Subcutaneous preadipocyte (primary cell): ENCODE data around the gene DNAJC5. TPM values are rescaled to one million over a fixed set of nuclear protein-coding genes. Genes with fewer than 3 reads are reported as not detected.
A peak's percentile ranks its signal among the peaks of the same experiment; 100 is the strongest.

Experiments used
- small RNA-seq: library from RNA; depleted of rRNA; stranded (forward); fragments of <200 nt; gene quantifications from one replicate; pipeline ENCODE3, GENCODE V24; 2012
- total RNA-seq: library from RNA; depleted of rRNA; stranded (reverse); fragments of >200 nt; gene quantifications from 2 replicates; pipeline ENCODE4 v1.2.3, GENCODE V29; 2012

The DNAJC5 gene, protein sequence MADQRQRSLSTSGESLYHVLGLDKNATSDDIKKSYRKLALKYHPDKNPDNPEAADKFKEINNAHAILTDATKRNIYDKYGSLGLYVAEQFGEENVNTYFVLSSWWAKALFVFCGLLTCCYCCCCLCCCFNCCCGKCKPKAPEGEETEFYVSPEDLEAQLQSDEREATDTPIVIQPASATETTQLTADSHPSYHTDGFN
- 31.2 and 45.4 TPM in 2 replicates for total RNA-seq

DNA sequence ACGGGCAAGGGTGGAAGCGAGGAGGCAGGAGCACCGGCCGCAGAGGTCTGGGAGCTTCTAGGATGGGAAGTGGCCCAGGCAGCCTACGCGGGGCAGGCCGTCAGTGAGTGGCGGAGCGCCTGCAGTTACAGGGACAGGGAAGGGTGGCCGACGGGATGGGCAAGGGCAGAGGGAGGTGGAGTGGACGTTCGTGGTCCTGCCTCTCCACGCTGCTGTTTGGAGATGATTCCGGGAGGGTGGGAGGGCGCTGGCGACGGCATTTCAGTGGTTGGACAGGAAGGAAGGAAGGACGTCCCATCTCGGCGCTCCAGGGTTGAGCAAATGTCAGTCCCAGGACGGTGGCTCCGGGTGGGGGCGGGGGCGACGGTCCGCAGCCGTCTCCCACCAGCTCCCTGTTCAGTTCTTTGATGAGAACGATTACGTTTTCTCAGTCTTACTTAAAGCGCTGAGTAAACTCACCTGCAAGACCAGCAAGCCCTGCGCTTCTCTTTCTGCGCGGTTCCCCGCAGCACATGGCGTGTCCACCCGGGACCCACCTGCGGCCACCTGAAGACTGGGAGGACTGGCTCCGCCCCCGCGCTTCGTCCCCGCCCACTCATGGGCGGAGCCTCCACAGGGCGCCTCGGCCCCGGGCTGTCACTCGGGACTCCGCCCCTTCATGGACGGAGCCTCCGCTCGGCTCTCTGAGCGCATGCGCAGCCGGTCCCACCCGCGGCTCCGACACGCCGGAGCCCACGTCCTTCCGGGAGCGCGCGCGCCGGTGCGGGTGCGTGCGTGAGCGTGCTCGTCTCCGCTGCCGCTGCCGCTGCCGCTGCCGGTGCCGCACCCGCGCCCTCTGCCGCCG, at the start of gene DNAJC5:
Gene DNAJC5 (plus strand): TSS at position 769 of the 844 bp plus-strand sequence. CDS start 33,220 bp downstream, outside the sequence.

DNA sequence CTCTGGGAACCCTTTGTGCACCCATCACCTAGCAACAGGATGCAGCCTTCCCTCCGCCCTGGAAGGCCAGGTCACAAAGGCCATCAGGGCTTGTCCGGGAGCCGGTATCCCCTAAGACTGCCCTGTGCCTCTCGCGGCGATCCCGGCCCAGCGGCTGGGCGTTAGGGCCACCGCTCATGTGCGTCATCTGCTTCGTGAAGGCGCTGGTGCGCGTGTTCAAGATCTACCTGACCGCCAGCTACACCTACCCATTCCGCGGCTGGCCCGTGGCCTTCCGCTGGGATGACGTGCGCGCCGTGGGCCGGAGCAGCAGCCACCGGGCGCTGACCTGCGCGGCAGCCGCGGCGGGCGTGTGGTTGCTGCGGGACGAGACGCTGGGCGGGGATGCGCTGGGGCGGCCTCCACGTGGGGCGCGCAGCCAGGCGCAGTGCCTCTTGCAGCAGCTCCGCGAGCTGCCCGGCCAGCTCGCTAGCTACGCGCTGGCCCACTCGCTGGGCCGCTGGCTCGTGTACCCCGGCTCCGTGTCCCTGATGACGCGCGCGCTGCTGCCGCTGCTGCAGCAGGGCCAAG, 33.5 kb upstream of the DNAJC5 start, which contains the start of gene ABHD16B:
Gene ABHD16B (plus strand): TSS at position 134 of the 570 bp plus-strand sequence. CDS start 43 bp downstream, at position 177.

DNA sequence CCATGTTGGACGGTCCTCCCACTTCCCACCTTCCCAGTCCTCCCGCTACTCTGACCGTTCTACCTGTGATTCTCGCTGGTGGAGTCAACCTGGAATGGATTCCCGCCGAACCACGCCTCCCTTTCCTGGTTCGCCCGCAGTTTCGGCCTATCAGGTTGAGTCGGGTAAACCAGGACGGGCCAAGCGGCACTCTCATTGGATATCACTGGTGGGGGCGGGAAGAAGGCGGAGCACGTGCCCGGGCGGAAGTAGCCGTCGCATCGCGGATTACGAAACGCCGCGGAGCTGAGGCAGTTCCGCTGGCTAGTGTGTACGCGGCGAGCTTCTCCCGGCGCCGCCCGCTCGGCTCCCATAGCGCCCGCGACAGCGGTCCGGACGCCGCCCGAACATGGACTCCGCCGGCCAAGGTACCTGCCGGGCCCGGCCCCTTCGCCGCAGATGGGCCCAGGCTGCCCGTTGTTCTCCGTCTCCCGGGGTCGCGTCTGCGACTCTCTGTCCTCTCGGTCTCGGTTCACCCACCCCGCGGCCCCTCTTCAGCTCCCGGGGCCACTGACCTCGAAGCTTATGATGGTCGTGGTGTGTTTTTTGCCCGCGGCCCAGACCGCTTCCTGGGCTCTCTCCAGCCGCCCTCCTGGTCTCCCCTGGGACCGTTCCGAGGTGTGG, 29.8 kb upstream of the DNAJC5 start, which contains the start of gene TPD52L2:
Gene TPD52L2 (plus strand): TSS at position 293 of the 663 bp plus-strand sequence. CDS start 96 bp downstream, at position 389.

DNA sequence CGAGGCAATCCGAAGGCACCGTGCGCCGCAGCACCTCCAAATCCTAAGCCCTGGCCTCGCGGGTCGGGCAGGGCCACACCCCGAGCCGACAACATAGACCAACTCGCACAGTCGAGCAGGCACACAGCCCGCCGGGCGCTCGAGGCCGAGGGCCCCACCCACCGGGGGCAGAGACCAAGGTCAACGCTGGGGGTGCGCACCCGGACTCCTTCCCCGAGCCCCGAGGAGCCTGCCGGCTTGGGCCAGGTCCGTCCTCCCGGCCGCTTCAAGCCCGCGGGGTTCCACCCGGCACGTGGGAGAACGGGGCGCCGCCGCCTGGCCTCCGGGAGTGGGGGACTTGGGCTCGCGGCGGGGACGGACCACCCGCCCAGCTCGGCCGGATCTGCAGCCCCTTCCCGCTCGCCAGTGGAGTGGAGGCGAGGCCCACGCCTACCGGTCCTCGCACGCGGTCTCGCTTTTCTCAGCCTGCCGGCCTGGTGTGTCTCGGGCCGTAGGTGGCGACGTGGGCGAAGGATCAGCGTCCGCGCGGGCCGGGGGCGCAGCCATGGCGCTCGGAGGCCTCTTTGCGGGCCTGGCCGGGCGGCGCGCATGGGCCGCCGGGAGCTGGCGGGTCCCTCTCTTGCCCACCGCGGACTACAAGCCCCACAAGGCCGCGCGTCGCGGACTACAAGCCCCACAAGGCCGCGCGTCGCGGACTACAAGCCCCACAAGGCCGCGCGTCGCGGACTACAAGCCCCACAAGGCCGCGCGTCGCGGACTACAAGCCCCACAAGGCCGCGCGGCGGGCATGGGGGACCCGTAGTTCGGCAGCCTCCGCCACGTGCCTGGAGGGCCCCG, 61.1 kb downstream of the DNAJC5 start, which contains the start of gene UCKL1:
Gene UCKL1 (minus strand): TSS at position 590 of the 837 bp plus-strand sequence. CDS start 44 bp downstream, at position 546.

DNA sequence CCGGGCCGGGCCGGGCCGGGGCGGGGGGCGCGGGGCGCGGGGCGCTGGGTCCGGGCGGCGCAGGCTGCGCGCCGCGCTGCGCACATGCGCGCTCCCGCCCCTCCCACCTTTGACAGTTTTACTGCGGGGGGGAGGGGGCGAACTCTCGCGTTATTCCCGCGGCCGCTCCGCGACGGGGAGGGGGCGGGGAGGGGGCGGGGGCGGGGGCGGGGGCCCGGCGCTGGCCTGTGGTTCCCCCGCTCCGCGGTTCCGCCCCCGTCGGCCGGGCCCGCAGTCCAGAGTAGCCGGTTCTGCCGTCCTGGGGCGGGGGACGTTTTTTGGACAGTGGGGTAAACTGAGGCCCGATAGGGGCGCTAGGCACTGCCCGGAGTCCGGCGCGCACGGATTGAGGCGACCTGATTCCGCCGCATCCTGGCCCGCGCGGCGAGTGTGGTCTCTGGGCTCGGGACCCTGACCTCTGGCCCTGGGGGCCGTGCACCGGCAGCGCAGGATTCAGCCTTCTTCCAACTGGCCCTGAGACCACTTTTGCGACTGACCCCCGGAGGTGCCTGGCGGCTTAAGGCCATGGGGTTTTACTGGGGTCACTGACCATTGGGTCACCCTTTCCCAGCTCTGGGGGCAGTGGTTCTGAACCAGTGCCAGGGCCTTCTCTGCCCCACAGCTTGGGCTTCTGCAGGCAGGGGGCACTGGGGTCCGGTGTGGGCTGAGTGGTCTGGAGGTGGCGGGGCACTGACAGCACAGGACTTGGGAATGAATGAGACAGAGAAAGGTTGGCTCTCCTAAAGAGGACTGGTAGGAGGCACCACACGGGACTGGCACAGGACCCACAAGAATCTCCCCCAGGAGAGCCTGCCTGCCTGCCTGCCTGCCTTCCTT, 75.2 kb downstream of the DNAJC5 start, which contains the start of gene ZNF512B:
Gene ZNF512B (minus strand): TSS at position 93 of the 876 bp plus-strand sequence. CDS start 1,980 bp downstream, outside the sequence.

DNA sequence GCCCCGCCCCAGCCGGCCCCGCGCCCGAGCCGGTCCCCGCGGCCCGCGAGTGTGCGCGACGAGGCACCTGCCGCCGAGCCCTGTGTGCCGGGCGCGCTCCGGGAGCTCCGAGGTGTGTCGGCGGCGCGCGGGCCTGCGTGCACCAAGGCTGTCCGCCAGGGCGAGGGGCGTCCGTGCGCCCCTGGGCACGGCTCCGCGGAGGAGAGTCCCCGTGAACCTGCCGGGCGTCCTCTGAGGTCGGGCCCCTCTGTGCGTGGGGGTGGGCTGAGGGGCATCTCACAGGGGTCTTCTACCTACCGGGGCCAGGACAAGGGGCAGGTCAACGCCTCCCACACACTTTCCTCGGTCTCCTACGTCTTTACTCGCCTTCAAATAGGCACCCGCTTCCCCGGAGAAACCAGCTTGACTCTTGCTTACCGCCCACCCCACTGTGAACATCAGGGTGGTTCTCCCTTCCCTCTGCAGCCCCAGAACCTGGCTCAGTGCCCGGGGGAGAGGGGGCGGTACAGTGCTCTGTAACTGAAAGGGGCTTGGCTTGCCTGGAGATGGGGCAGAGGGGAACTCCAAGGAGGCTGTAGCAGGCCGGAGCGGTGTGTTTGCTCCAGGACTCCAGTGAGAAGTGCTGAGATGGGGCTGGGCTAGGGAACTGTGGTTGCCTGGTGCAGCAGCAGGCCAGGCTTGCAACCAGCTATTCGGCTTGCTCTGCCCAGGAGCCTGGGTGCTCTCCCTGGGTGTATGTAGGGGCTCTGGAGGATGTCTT, 84.8 kb downstream of the DNAJC5 start, which contains the start of gene SAMD10:
Gene SAMD10 (minus strand): TSS at position 86 of the 760 bp plus-strand sequence. CDS start 175 bp downstream, outside the sequence.

DNA sequence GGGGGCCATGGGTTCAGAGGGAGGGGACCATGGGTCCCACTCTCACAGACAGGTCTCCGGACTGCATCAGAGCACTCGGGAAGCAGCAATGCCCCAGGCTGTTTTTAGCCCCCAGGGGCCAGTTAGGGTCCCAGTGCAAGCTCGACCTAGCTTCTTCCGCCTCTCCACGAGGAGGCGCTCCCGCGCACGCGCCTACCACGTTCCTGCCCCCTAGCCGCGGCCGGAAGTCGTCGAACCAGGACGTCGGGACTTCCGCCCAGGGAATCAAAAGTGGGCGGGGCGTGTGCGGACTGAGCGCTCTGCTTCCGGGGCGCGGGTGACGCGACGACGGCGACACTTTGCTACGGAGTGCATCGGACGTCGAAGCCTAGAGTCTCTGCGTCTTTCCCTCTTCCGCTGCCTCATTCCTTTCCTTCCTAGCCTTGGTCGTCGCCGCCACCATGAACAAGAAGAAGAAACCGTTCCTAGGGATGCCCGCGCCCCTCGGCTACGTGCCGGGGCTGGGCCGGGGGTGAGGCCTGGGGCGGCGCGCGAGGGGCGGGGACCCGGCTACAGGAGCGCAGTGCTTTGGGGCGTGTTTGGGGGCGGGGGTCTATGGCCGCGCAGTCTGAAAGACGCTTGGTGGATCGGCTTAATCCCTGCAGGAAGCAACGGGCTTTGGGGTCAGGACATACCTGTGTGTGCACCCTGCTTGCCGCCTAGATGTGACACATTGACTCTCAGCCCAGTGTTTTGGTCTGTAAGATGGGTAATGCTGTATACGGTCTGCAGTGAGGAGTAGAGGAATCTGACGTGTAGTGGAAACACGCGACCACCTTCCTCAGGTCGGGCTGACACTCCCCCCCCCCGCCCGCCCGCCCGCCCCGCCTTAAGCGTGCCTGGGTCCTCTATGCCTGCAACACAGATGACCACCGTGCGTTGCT, 86.1 kb downstream of the DNAJC5 start, which contains the start of gene PRPF6:
Gene PRPF6 (plus strand): TSS at position 327 of the 923 bp plus-strand sequence. CDS start 114 bp downstream, at position 441.

Small RNAs within 50 kb of the gene (small RNA-seq; reads per million reads assigned to genes)
- gene MIR647 (not detected), gene MIR941-2 (not detected), gene MIR941-4 (not detected), gene MIR941-5 (not detected), gene RNU1-134P (2.2 reads per million, percentile 82 among the genes with 10 or more reads in this experiment)

Other genes starting within 250 kb of the DNAJC5 start
- gene STMN3, start 241.7 kb upstream of the DNAJC5 start, total RNA-seq, result 8.8 and 15.1 TPM in 2 replicates
- 11.8 and 18.2 TPM in 2 replicates for gene RTEL1, start 236.8 kb upstream of the DNAJC5 start, total RNA-seq
- 8.2 and 10.7 TPM in 2 replicates for gene TNFRSF6B, start 198.5 kb upstream of the DNAJC5 start, total RNA-seq
- gene ARFRP1, start 187.2 kb upstream of the DNAJC5 start, total RNA-seq, result 23.5 and 29.7 TPM in 2 replicates
- 15.1 and 19.4 TPM in 2 replicates for gene ZGPAT, start 187.1 kb upstream of the DNAJC5 start, total RNA-seq
- gene LIME1, start 158.5 kb upstream of the DNAJC5 start, total RNA-seq, result 2.2 and 2.9 TPM in 2 replicates
- 22.0 and 34.0 TPM in 2 replicates for gene SLC2A4RG, start 155.3 kb upstream of the DNAJC5 start, total RNA-seq
- under 0.01 and 0.98 TPM in 2 replicates for gene ZBTB46, start 63.9 kb upstream of the DNAJC5 start, total RNA-seq
- not detected in 2 replicates for gene ABHD16B, start 33.6 kb upstream of the DNAJC5 start, total RNA-seq
- 98.8 and 103 TPM in 2 replicates for gene TPD52L2, start 29.9 kb upstream of the DNAJC5 start, total RNA-seq
- gene UCKL1, start 61.3 kb downstream of the DNAJC5 start, total RNA-seq, result 22.3 and 26.1 TPM in 2 replicates
- gene ZNF512B, start 74.8 kb downstream of the DNAJC5 start, total RNA-seq, result 8.1 and 8.8 TPM in 2 replicates
- gene SAMD10, start 84.5 kb downstream of the DNAJC5 start, total RNA-seq, result 0.37 and 1.8 TPM in 2 replicates
- gene PRPF6, start 86.0 kb downstream of the DNAJC5 start, total RNA-seq, result 52.9 and 57.7 TPM in 2 replicates
- 0.73 and 0.98 TPM in 2 replicates for gene C20orf204, start 141.1 kb downstream of the DNAJC5 start, total RNA-seq
- not detected in 2 replicates for gene SOX18, start 154.5 kb downstream of the DNAJC5 start, total RNA-seq
- gene TCEA2, start 168.1 kb downstream of the DNAJC5 start, total RNA-seq, result 6.5 and 13.2 TPM in 2 replicates
- 5.5 and 9.0 TPM in 2 replicates for gene RGS19, start 184.4 kb downstream of the DNAJC5 start, total RNA-seq
- 0.20 and 0.37 TPM in 2 replicates for gene OPRL1, start 185.0 kb downstream of the DNAJC5 start, total RNA-seq
- 0.20 TPM in 1 of 2 replicates, not detected in the other for gene LKAAEAR1, start 189.3 kb downstream of the DNAJC5 start, total RNA-seq
- gene NPBWR2, start 212.4 kb downstream of the DNAJC5 start, total RNA-seq, result not detected in 2 replicates